Keratinocyte (primary cell): Measurements from ENCODE around the gene REL.

Experiments used
- CTCF ChIP-seq, 3 experiments: IDR thresholded peaks in 1 of 3; conservative IDR thresholded peaks in 1 of 3; optimal IDR thresholded peaks in 1 of 3; 2 replicates in 2 of 3; 3 replicates in 1 of 3; pipeline versions ENCODE3 to v1.5.1; 2011; ENCODE audit warnings: low read length in 3 of 3, mild to moderate bottlenecking in 3 of 3, moderate library complexity in 2 of 3, control low read depth in 1 of 3, inconsistent platforms in 1 of 3; ENCODE audit not compliant: insufficient read depth in 2 of 3; ENCODE audit errors: extremely low read depth in 1 of 3
- EZH2 ChIP-seq: IDR thresholded peaks from one replicate; pipeline ENCODE4 v1.6.1; 2012; ENCODE audit warnings: inconsistent platforms, mild to moderate bottlenecking, low read length, moderate library complexity

DNA sequence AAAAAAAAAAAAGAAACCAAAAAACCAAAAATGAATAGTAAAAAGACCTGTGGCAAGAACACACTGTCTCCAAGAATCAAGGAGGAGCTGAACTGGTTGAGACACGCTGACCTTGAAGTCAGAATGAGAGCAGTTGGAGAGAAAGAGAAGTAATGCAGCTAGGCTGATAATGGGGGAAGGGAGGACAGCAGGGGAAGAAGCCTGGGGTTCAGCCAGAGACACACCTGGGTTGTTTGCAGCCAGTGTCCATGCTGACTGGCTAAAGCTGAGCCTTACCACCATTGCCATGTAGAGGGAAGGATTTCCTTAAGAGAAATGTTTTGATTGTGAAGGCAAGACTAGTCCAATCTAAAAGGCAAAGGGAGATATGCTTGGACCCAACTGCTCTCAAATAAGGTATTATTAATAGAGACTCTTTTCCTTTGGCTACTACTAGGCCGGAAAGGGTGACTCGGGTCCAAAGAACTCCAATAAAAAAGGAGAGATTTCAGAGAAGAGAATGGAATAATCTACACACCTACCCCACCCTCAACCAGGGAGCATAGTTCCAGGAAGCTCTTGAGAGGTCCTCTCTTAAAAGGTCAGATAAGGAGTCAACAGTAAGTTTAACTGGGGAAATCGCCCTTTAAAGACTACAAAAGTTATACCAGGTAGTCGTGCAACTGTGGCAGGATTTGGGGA is 25.2 kb upstream of the REL start:
- TF ChIP-seq EZH2 (no peak), CTCF (optimal IDR thresholded peaks at IDR 0.05 in 1 of 3, IDR thresholded peaks at IDR 0.05 in 1 of 3, conservative IDR thresholded peaks at IDR 0.05 in 1 of 3; ENCODE audit: extremely low read depth in 1 of 3, insufficient read depth in 2 of 3, low read length in 3 of 3) (no peak)
